ENCODE results near the gene HOXB7. TPM values are rescaled to one million over a fixed set of nuclear protein-coding genes. Genes with fewer than 3 reads are reported as not detected.

Gene HOXB7
- total RNA-seq, 1 donor from 2014 or later: 2.4 TPM

DNA sequence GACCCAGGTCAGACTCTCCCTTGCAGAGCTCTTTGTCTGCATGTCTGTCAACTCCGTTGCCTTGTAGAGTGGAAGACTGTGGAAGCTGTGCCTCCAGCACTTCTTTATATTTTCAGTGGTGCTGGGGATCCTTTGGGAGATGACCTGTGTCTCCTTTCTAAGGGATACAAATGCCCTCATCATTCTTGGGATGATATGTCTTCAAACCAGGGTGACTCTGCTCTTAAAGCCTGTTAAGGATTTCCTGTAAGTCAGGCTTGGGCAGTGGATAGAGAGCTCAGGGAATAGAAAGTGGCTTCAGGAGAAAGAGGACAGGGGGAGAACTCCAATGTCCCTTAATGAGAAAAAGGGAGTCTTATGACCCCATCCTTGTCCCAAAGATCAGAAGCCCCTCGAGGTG, 22.3 kb downstream of the HOXB7 start:
- peaks cover 44% of the 10 kb centered on the region for H3K4me1 ChIP-seq
- DNase-seq (no peak), ATAC-seq (no peak)
- peaks cover 79% of the 10 kb centered on the region for H3K27me3 ChIP-seq (ENCODE audit: low read depth)
- H3K36me3 ChIP-seq: no peaks in the 10 kb centered on the region
- H3K27ac ChIP-seq: peak overlapping the region; percentile 81
- TF ChIP-seq, protein P1, sequence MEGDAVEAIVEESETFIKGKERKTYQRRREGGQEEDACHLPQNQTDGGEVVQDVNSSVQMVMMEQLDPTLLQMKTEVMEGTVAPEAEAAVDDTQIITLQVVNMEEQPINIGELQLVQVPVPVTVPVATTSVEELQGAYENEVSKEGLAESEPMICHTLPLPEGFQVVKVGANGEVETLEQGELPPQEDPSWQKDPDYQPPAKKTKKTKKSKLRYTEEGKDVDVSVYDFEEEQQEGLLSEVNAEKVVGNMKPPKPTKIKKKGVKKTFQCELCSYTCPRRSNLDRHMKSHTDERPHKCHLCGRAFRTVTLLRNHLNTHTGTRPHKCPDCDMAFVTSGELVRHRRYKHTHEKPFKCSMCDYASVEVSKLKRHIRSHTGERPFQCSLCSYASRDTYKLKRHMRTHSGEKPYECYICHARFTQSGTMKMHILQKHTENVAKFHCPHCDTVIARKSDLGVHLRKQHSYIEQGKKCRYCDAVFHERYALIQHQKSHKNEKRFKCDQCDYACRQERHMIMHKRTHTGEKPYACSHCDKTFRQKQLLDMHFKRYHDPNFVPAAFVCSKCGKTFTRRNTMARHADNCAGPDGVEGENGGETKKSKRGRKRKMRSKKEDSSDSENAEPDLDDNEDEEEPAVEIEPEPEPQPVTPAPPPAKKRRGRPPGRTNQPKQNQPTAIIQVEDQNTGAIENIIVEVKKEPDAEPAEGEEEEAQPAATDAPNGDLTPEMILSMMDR (IDR thresholded peaks at IDR 0.05): no peak
- intact Hi-C loops (cut with DNase I): no loop called here
- no peaks in the 10 kb centered on the region for H3K9me3 ChIP-seq
- peak overlapping the region; percentile 63 for H3K4me3 ChIP-seq

DNA sequence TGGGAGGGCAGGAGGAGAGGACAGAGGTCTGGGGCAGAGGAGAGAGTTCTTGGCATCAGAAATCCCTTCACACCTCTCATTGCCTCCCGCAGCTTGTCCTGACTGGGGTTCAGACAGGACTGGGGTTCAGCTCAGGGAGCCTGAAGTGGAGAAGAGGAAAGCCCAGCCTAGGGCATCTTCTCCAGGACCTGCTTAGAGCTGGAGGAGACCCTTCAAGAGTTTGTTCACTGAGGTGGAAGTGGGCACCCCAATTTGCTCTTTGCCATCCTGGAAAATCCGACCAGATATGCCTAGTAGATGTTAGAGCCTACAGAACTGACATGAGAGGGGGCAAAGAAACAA, 22.8 kb downstream of the HOXB7 start:
- Histone ChIP-seq H3K27ac (peak overlapping the region; percentile 81), H3K4me1 (peaks cover 41% of the 10 kb centered on the region), H3K27me3 (ENCODE audit: low read depth) (peaks cover 79% of the 10 kb centered on the region), H3K4me3 (peak overlapping the region; percentile 63), H3K36me3 (no peaks in the 10 kb centered on the region), H3K9me3 (no peaks in the 10 kb centered on the region)
- DNase-seq (no peak), ATAC-seq (no peak)
- TF ChIP-seq, protein P1 (IDR thresholded peaks at IDR 0.05): no peak
- intact Hi-C loops (cut with DNase I): no loop called here

DNA sequence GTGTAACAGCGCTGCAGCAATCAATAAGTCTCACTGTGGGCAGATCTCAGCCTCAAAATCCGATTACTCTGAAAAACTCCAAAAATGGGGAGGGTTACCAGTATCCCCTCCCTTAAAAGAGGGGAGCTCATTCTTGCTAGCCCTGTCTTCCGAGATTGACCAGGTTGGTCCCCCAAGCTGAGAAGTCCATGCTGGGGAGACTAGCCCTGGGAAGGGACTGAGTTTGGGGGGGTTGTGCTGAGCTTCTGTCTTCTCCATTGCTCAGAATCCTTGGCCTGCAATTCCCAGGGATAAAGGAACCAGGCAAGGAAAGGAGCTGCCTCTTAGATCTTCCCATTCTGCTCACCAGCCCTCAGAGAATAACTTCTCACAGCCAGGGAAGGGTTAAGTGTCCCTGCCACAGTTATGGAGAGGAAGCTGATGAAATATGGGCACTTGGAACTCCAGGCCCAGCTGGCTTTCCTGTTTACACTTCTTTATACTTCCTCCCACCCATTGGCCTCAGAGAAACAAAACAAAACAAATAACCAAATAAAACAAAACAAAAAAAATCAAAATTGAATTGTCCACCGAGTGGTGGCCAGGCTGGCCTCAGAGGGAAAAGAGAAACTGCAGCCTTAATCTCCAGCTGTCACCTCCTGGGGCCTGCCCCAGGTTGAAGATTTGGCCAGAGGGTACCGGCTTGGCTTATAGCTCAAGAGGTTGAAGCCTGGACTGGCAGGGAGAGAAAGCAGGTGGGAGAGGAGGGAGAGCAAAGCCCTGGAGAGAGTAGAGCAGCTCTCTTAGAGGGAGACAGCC, 23.3 kb downstream of the HOXB7 start:
- H3K4me1 ChIP-seq: peaks cover 38% of the 10 kb centered on the region
- TF ChIP-seq, protein P1 (IDR thresholded peaks at IDR 0.05): no peak
- ATAC-seq: no peak
- no peak for DNase-seq
- no peaks in the 10 kb centered on the region for H3K36me3 ChIP-seq
- H3K4me3 ChIP-seq: peak overlapping the region; percentile 63
- H3K27me3 ChIP-seq (ENCODE audit: low read depth): peaks cover 79% of the 10 kb centered on the region
- intact Hi-C loops (cut with DNase I): no loop called here
- peak overlapping the region; percentile 81 for H3K27ac ChIP-seq
- H3K9me3 ChIP-seq: no peaks in the 10 kb centered on the region

DNA sequence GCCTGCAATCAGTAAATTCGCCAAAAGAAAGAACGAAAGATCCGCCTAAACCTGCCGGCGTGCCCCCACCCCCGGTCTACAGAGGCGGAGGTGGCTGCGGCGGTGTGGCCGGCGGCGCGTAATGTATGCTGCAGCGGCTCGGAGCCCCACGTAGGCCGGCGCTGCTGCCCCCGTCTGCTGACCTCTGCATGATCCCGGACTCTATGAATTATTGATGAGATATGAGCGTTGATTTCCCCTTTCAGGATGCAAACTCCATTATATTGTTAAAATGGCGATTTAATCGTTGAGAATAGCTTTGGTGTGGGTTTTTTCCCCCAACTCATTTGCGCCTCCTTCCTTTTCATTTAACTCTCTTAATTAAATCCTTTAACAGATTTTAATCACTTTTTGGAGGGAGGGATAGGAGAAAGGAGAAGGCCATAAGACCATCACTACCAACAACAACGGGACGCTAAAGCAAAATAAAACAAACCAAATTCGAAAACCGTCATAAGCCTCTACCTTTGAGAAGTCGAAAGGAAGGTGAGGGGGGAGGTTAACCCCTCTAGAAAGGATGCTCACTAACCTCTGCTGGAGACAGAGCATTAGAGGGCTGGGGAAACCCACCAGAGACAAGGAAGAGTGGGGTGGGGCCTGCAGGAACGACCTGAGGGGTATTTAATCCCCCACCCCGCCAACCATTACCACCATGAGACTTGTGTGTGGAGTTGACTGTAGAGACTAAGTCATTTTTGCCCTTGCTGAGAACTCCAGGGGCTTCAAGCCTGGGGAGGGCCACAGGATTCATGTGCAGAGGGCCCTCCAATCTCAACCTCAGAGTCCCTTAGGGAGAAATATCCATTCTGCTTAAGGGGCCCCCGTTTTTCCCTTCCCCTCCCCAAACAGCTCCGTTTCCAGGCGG, 24.2 kb downstream of the HOXB7 start:
- intact Hi-C loops (cut with DNase I): no loop called here
- Histone ChIP-seq H3K27ac (peak overlapping the region; percentile 81), H3K4me3 (peak overlapping the region; percentile 63), H3K27me3 (ENCODE audit: low read depth) (peaks cover 79% of the 10 kb centered on the region), H3K4me1 (peaks cover 40% of the 10 kb centered on the region), H3K36me3 (no peaks in the 10 kb centered on the region), H3K9me3 (no peaks in the 10 kb centered on the region)
- TF ChIP-seq, protein P1 (IDR thresholded peaks at IDR 0.05): no peak
- DNase-seq (no peak), ATAC-seq (no peak)

DNA sequence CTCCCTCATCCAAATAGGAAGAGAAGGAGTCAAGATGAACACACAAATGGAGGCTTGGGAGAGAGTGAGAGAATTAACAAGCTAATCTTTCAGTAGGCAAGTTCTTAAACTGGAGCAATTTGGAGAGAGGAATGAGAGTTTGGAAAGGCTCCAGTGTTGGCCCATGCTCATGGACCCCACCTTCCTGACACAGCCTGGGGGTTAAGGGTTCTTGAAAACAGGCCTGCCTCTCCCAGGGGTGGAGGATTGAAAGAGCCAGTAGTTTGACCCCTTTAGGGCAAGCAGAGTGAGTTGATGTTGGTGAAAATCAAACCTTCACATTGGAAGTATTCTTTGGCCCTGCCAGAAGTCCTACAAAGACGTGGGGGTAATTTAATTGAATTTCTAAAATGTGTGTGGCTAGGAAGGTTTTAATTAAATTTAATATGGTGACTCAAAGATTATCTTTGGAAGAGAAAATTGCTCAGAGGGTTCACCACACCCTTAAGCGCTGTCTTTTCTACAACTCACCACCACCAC, 26.5 kb downstream of the HOXB7 start:
- H3K4me3 ChIP-seq: peak overlapping the region; percentile 63
- peaks cover 43% of the 10 kb centered on the region for H3K4me1 ChIP-seq
- no peak for ATAC-seq
- H3K27ac ChIP-seq: no peak overlapping the region
- no peaks in the 10 kb centered on the region for H3K9me3 ChIP-seq
- H3K36me3 ChIP-seq: no peaks in the 10 kb centered on the region
- H3K27me3 ChIP-seq (ENCODE audit: low read depth): peaks cover 88% of the 10 kb centered on the region
- DNase-seq: no peak
- intact Hi-C loops (cut with DNase I): no loop called here
- TF ChIP-seq, protein P1 (IDR thresholded peaks at IDR 0.05): no peak
